Heart left ventricle (tissue), 13 donors: Measurements from ENCODE around the gene HARS1.

Source experiments
- POLR2A ChIP-seq, 2 donors: fragments of 450-650 bp; IDR thresholded peaks; one replicate each; pipeline ENCODE4 v1.6.1; 2017; ENCODE audit warnings: antibody characterized with exemption in 2 of 2, mild to moderate bottlenecking in 2 of 2, moderate library complexity in 2 of 2
- TF ChIP-seq, protein P1 (sequence below), 12 donors: fragments of 200-600 bp; sonication (generic) in 4 of 12; IDR thresholded peaks; one replicate each; pipeline versions ENCODE4 v1.5.0 to v1.8.0; 2018 to 2022; ENCODE audit warnings: antibody characterized with exemption in 12 of 12, mild to moderate bottlenecking in 5 of 12
- donor health status: ischemic (EF 13 %, LVEDD 7.1; RV severe dilation, severe dysfunction).
- donor health status: DM: no; HTN: yes; CAD: no.
- donor health status: DM: no; HTN: no; CAD: no.
- donor health status: ischemic (EF 25% LVEDD 6.9; RV normal size, moderate dysfunction).
- donor health status: ischemic (EF 25% LVEDD 5.7; RV mildly dilated, moderate dysfunction).
- donor health status: ischemic (EF 35%, LVEDD 5.7; RV mildly dilated, moderate dysfunction).
- donor health status: nonischemic (EF 11% LVEDD 7.7; RV severe dilation, severe dysfunction).
- donor health status: DM: yes; HTN: yes; CAD: no.
- donor health status: PGD.
- donor health status: ischemic (EF 29% LVEDD 5.4; RV normal size, mild dysfunction).
- donor health status: nonischemic (EF 23%, LVEDD 6.1; RV moderate dilation, normal function).

DNA sequence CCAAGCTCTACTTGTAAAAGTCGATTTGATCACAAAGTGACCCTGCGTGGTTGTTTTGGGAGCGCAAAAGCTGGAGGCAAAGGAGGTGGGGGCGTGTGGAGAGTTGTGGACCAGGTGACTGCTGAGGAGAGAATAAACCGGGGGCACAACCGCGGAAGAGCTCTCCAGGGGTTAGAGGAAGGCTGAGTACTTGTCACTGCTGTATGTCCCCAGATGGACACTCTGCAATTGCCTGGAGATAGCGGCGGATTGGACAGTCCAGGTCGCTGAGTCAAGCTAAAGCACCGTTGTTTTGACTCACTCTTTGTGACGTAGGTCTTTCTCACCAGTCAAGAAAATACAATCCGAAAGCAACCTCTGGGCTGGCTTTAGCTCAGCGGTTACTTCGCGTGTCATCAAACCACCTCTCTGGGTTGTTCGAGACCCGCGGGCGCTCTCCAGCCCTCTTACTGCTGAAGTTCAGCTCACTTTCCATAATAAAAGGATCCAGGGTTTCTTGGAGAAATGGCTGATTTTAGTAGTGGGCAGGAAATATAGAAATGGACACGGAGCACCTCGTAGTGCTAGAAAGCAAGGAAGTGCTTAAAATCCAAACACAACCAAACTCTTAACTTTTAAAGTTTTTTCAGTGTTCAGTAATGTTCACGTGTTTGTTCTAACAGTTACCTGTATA is 34.8 kb upstream of the HARS1 start:
- TF ChIP-seq, protein P1, sequence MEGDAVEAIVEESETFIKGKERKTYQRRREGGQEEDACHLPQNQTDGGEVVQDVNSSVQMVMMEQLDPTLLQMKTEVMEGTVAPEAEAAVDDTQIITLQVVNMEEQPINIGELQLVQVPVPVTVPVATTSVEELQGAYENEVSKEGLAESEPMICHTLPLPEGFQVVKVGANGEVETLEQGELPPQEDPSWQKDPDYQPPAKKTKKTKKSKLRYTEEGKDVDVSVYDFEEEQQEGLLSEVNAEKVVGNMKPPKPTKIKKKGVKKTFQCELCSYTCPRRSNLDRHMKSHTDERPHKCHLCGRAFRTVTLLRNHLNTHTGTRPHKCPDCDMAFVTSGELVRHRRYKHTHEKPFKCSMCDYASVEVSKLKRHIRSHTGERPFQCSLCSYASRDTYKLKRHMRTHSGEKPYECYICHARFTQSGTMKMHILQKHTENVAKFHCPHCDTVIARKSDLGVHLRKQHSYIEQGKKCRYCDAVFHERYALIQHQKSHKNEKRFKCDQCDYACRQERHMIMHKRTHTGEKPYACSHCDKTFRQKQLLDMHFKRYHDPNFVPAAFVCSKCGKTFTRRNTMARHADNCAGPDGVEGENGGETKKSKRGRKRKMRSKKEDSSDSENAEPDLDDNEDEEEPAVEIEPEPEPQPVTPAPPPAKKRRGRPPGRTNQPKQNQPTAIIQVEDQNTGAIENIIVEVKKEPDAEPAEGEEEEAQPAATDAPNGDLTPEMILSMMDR (IDR thresholded peaks at IDR 0.05): no peak
- TF ChIP-seq POLR2A (IDR thresholded peaks at IDR 0.05): no peak
